Spleen (tissue), 11 donors: ENCODE results near the gene FOXC1. TPM values are rescaled to one million over a fixed set of nuclear protein-coding genes. Genes with fewer than 3 reads are reported as not detected.

ENCODE experiments used
- DNase-seq: peaks from one replicate; pipeline ENCODE4 v3.0.0-alpha.2; 2020
- H3K27ac ChIP-seq, 8 donors: fragments of 200-600 bp; sonication (generic) in 7 of 8; 1 replicate in 4 of 8; 2 replicates in 4 of 8; pipeline versions ENCODE4 v1.5.0 to v1.8.0; 2016 to 2021; ENCODE audit warnings: inconsistent platforms in 4 of 8, mild to moderate bottlenecking in 4 of 8, moderate library complexity in 1 of 8
- H3K27me3 ChIP-seq, 7 donors: fragments of 200-600 bp; sonication (generic) in 6 of 7; replicated peaks in 1 of 7; 1 replicate in 4 of 7; 2 replicates in 3 of 7; pipeline versions ENCODE4 v1.5.0 to v1.8.0; 2016 to 2021; ENCODE audit warnings: inconsistent platforms in 3 of 7, mild to moderate bottlenecking in 1 of 7
- H3K36me3 ChIP-seq, 6 donors: fragments of 200-600 bp; sonication (generic) in 5 of 6; 1 replicate in 4 of 6; 2 replicates in 2 of 6; pipeline versions ENCODE4 v1.5.0 to v1.8.0; 2016 to 2021; ENCODE audit warnings: inconsistent platforms in 2 of 6
- H3K4me1 ChIP-seq, 6 donors: fragments of 200-600 bp; sonication (generic) in 5 of 6; 1 replicate in 3 of 6; 2 replicates in 3 of 6; pipeline versions ENCODE4 v1.5.0 to v1.8.0; 2016 to 2021; ENCODE audit warnings: inconsistent platforms in 3 of 6
- H3K4me3 ChIP-seq, 8 donors: fragments of 200-600 bp; sonication (generic) in 7 of 8; 1 replicate in 4 of 8; 2 replicates in 4 of 8; pipeline versions ENCODE4 v1.5.0 to v1.8.0; 2016 to 2021; ENCODE audit warnings: inconsistent platforms in 4 of 8, mild to moderate bottlenecking in 4 of 8, moderate library complexity in 2 of 8
- H3K9me3 ChIP-seq, 8 donors: fragments of 200-600 bp; sonication (generic) in 7 of 8; 1 replicate in 4 of 8; 2 replicates in 4 of 8; pipeline versions ENCODE4 v1.5.0 to v1.8.0; 2016 to 2021; ENCODE audit warnings: inconsistent platforms in 4 of 8
- CTCF ChIP-seq, 11 experiments: fragments of 200-600 bp in 7 of 11; fragments of 450-650 bp in 4 of 11; sonication (generic) in 4 of 11; IDR thresholded peaks in 8 of 11; conservative IDR thresholded peaks in 3 of 11; 1 replicate in 7 of 11; 2 replicates in 4 of 11; pipeline versions ENCODE4 v1.4.0 to v1.8.0; 2016 to 2021; ENCODE audit warnings: antibody characterized with exemption in 11 of 11, inconsistent platforms in 4 of 11, mild to moderate bottlenecking in 1 of 11
- POLR2A ChIP-seq, 3 donors: fragments of 450-650 bp; IDR thresholded peaks; one replicate each; pipeline ENCODE4 v1.5.1; 2017; ENCODE audit warnings: antibody characterized with exemption in 3 of 3, mild to moderate bottlenecking in 1 of 3
- POLR2AphosphoS5 ChIP-seq, 3 donors: sonication (generic); formaldehyde crosslinking; IDR thresholded peaks; one replicate each; pipeline ENCODE4 v1.5.1; 2017; ENCODE audit warnings: antibody characterized with exemption in 3 of 3
- WGBS, 5 donors: extraction: QIAGEN DNeasy Blood & Tissue Kit in 3 of 5; methylation state at CpG; one replicate each; pipeline versions ENCODE4 v1.1.5 to v1.1.7; 2013 to 2018; 5-methylcytosine and 5-hydroxymethylcytosine counted together
- intact Hi-C: fragments of 100-400 bp; cut with DNase I; formaldehyde crosslinking; loops from one replicate; pipeline ENCODE4 v1.15.0; 2023; ENCODE audit warnings: low total_unique reads
- polyA plus RNA-seq, 3 donors: library from polyadenylated mRNA; stranded (reverse); fragments of 200-250 nt; gene quantifications; one replicate each; pipeline ENCODE4 v1.2.1, GENCODE V29; 2013
- total RNA-seq, 7 donors: library from RNA; depleted of rRNA in 3 of 7; stranded (reverse); fragments of >200 nt in 3 of 7; fragmentation: NEBNext Ultra II Directional in 4 of 7; extraction: Animal tissue kit (Norgen Biotek cat#: 25700) in 4 of 7; gene quantifications; one replicate each; pipeline versions ENCODE4 v1.1.0 to v1.2.1, GENCODE V29; 2016 to 2021
- donor health status: healthy with polysubstance abuse.
- donor health status: DM: no; HTN: no; CAD: no; lungs with moderate emphysema.
- donor health status: DM: no; HTN: no; CAD: no.
- donor health status: Bipolar disorder and iron deficiency.
- donor health status: healthy.
- donor health status: DM: no; HTN: no; CAD: no.
- donor health status: DM: yes; HTN: yes; CAD: no.

FOXC1 gene
- total and polyA plus RNA-seq, 10 donors: 0.20 to 1.1 (median 0.55) TPM

GRCh38 chr6:1596088-1596852 is 13.4 kb upstream of the FOXC1 start:
- DNase-seq: peak; percentile 91
- WGBS, 5 donors: 14 to 22% (median 18%) methylated on average over 23 to 25 of the region's 25 CpGs
- Histone ChIP-seq H3K4me3 (peak overlapping the region in 1 of 8 donors; percentile 26), H3K36me3 (no peaks in the 10 kb centered on the region), H3K4me1 (peaks cover 0 to 10% (median 7%) of the 10 kb centered on the region in 6 donors), H3K9me3 (no peaks in the 10 kb centered on the region), H3K27me3 (peaks cover 0 to 87% (median 36%) of the 10 kb centered on the region in 7 donors), H3K27ac (no peak overlapping the region)
- TF ChIP-seq POLR2A (IDR thresholded peaks at IDR 0.05) (no peak), CTCF (IDR thresholded peaks at IDR 0.05 in 8 of 11, conservative IDR thresholded peaks at IDR 0.05 in 3 of 11) (peak; percentile 77 to 97 (median 94)), POLR2AphosphoS5 (IDR thresholded peaks at IDR 0.05) (no peak)
- intact Hi-C loops: loop anchor here (5.0 kb wide), 2 partner anchors 756 to 1036 kb away; no protein-coding TSS in a partner anchor

GRCh38 chr6:1597121-1597744 is 12.5 kb upstream of the FOXC1 start:
- intact Hi-C loops: loop anchor here (5.0 kb wide), 2 partner anchors 755 to 1035 kb away; no protein-coding TSS in a partner anchor
- WGBS, 5 donors: 58 to 71% (median 67%) methylated on average over 8 of the region's 8 CpGs
- Histone ChIP-seq H3K4me3 (no peak overlapping the region), H3K27me3 (peaks cover 0 to 92% (median 45%) of the 10 kb centered on the region in 7 donors), H3K36me3 (no peaks in the 10 kb centered on the region), H3K4me1 (peaks cover 0 to 16% (median 7%) of the 10 kb centered on the region in 6 donors), H3K9me3 (no peaks in the 10 kb centered on the region), H3K27ac (no peak overlapping the region)
- DNase-seq: peak; percentile 27
- TF ChIP-seq POLR2AphosphoS5 (IDR thresholded peaks at IDR 0.05) (no peak), POLR2A (IDR thresholded peaks at IDR 0.05) (no peak), CTCF (IDR thresholded peaks at IDR 0.05 in 8 of 11, conservative IDR thresholded peaks at IDR 0.05 in 3 of 11) (no peak)

GRCh38 chr6:1597924-1598323 is 11.8 kb upstream of the FOXC1 start:
- TF ChIP-seq POLR2AphosphoS5 (IDR thresholded peaks at IDR 0.05): no peak
- H3K9me3 ChIP-seq: no peaks in the 10 kb centered on the region
- no peak overlapping the region for H3K4me3 ChIP-seq
- intact Hi-C loops: loop anchor here (5.0 kb wide), 2 partner anchors 754 to 1034 kb away; no protein-coding TSS in a partner anchor
- 77 to 94% (median 91%) methylated on average over 5 of the region's 5 CpGs for WGBS, 5 donors
- H3K27me3 ChIP-seq: peaks cover 0 to 96% (median 49%) of the 10 kb centered on the region in 7 donors
- H3K4me1 ChIP-seq: peaks cover 0 to 16% (median 7%) of the 10 kb centered on the region in 6 donors
- no peaks in the 10 kb centered on the region for H3K36me3 ChIP-seq
- no peak overlapping the region for H3K27ac ChIP-seq
- peak; percentile 31 for DNase-seq

GRCh38 chr6:1598433-1598832 is 11.3 kb upstream of the FOXC1 start:
- peak; percentile 38 for DNase-seq

More at GRCh38 chr6:1598433-1598832, 11.3 kb upstream of the FOXC1 start:
- no peak overlapping the region for H3K27ac ChIP-seq
- TF ChIP-seq POLR2A (IDR thresholded peaks at IDR 0.05) (no peak), POLR2AphosphoS5 (IDR thresholded peaks at IDR 0.05) (no peak), CTCF (IDR thresholded peaks at IDR 0.05 in 8 of 11, conservative IDR thresholded peaks at IDR 0.05 in 3 of 11) (no peak)
- no peaks in the 10 kb centered on the region for H3K9me3 ChIP-seq
- intact Hi-C loops: loop anchor here (5.0 kb wide), 2 partner anchors 754 to 1034 kb away; no protein-coding TSS in a partner anchor
- H3K4me1 ChIP-seq: peaks cover 0 to 16% (median 7%) of the 10 kb centered on the region in 6 donors
- no peak overlapping the region for H3K4me3 ChIP-seq
- WGBS, 5 donors: 81 to 89% (median 85%) methylated on average over 10 of the region's 10 CpGs
- no peaks in the 10 kb centered on the region for H3K36me3 ChIP-seq
- H3K27me3 ChIP-seq: peaks cover 0 to 96% (median 52%) of the 10 kb centered on the region in 7 donors
